Psoas muscle (tissue), 8 donors: ENCODE data around the gene ANKRD42. TPM values are rescaled to one million over a fixed set of nuclear protein-coding genes. Genes with fewer than 3 reads are reported as not detected.
"Not testable (repeated sequence)": the region's sequence is repeated elsewhere in the genome, so short reads cannot be mapped to it uniquely, and the experiment has no call there.

ENCODE experiments used
- ATAC-seq, 4 donors: fragments of 200-7000 bp; cut with Tn5 transposase; one replicate each; pipeline ENCODE4 v1.9.1; 2020; ENCODE audit warnings: moderate library complexity in 3 of 4, mild to moderate bottlenecking in 2 of 4
- DNase-seq, 2 donors: peaks; one replicate each; pipeline ENCODE4 v3.0.0-alpha.2; 2020
- H3K27ac ChIP-seq: fragments of 200-600 bp; one replicate; pipeline ENCODE4 v1.8.0; 2022
- H3K27me3 ChIP-seq, 3 donors: fragments of 200-600 bp in 1 of 3; one replicate each; pipeline versions ENCODE4 v1.6.1 to v1.8.0; 2013 to 2022; ENCODE audit warnings: low read length in 2 of 3, mild to moderate bottlenecking in 2 of 3, moderate library complexity in 1 of 3; ENCODE audit not compliant: insufficient read depth in 3 of 3
- H3K36me3 ChIP-seq, 2 donors: fragments of 200-600 bp in 1 of 2; one replicate each; pipeline versions ENCODE4 v1.6.1 to v1.8.0; 2013 to 2022; ENCODE audit warnings: low read depth in 1 of 2, mild to moderate bottlenecking in 1 of 2, moderate library complexity in 1 of 2; ENCODE audit not compliant: insufficient read depth in 1 of 2
- H3K4me1 ChIP-seq: fragments of 200-600 bp; one replicate; pipeline ENCODE4 v1.8.0; 2022
- H3K4me3 ChIP-seq: fragments of 200-600 bp; one replicate; pipeline ENCODE4 v1.8.0; 2022; ENCODE audit warnings: mild to moderate bottlenecking
- H3K9me3 ChIP-seq: fragments of 200-600 bp; one replicate; pipeline ENCODE4 v1.8.0; 2022
- WGBS, 3 donors: extraction: QIAGEN DNeasy Blood & Tissue Kit; methylation state at CpG; one replicate each; pipeline versions ENCODE4 v1.1.6 to v1.1.7; 2013; 5-methylcytosine and 5-hydroxymethylcytosine counted together
- intact Hi-C, 2 donors: fragments of 100-400 bp; cut with DNase I; formaldehyde crosslinking; loops; one replicate each; pipeline versions ENCODE4 v1.11.0 to v1.14.2; 2022
- polyA plus RNA-seq, 3 donors: library from polyadenylated mRNA; stranded (reverse); fragments of 200-250 nt; gene quantifications; one replicate each; pipeline ENCODE4 v1.2.3, GENCODE V29; 2013
- total RNA-seq, 4 donors: library from RNA; stranded (reverse); fragmentation: NEBNext Ultra II Directional in 2 of 4; extraction: Animal tissue kit (Norgen Biotek cat#: 25700) in 2 of 4; gene quantifications; one replicate each; pipeline versions ENCODE4 v1.2.1 to v1.2.4, GENCODE V29; 2021 to 2023
- TF ChIP-seq, protein P1 (sequence below): fragments of 200-600 bp; IDR thresholded peaks from one replicate; pipeline ENCODE4 v1.8.0; 2022; ENCODE audit warnings: antibody characterized with exemption
- donor health status: healthy with polysubstance abuse.
- donor health status: DM: no; HTN: no; CAD: no; lungs with moderate emphysema.
- donor health status: Bipolar disorder and iron deficiency.
- donor health status: healthy.
- donor health status: DM: yes; HTN: yes; CAD: no.
- donor health status: DM: no; HTN: no; CAD: no.
- donor health status: DM: no; HTN: no; CAD: no.
- donor health status: DM: yes; HTN: yes; CAD: no.

Gene ANKRD42
- total and polyA plus RNA-seq, 7 donors = 1.6 to 9.1 (median 3.7) TPM

DNA sequence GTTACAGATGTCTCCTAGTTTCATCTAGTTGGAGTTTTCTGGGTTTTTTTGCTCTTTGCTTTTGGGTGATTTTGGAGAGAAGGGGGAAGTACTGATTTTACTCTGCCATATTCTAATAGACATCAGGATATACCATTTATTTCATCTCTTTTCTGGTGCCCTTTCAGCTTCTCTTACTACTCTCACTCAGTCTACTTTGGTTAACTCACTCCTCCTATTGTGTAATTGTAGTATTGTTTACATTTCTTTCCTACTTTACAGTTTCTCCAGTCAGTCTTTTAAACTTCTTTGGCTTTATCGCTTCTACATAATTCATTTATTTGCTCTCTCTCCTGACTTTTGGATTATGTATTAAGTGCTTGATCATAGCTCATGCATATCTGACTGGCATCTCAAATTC is 6.5 kb downstream of the ANKRD42 start:
- 100% methylated on average over 1 of the region's 1 CpG for WGBS, 3 donors
- no peak for ATAC-seq
- no peak for DNase-seq
- TF ChIP-seq, protein P1, sequence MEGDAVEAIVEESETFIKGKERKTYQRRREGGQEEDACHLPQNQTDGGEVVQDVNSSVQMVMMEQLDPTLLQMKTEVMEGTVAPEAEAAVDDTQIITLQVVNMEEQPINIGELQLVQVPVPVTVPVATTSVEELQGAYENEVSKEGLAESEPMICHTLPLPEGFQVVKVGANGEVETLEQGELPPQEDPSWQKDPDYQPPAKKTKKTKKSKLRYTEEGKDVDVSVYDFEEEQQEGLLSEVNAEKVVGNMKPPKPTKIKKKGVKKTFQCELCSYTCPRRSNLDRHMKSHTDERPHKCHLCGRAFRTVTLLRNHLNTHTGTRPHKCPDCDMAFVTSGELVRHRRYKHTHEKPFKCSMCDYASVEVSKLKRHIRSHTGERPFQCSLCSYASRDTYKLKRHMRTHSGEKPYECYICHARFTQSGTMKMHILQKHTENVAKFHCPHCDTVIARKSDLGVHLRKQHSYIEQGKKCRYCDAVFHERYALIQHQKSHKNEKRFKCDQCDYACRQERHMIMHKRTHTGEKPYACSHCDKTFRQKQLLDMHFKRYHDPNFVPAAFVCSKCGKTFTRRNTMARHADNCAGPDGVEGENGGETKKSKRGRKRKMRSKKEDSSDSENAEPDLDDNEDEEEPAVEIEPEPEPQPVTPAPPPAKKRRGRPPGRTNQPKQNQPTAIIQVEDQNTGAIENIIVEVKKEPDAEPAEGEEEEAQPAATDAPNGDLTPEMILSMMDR = no peak
- no peak overlapping the region for H3K4me3 ChIP-seq
- no peaks in the 10 kb centered on the region for H3K27me3 ChIP-seq
- H3K27ac ChIP-seq = no peak overlapping the region
- intact Hi-C loops = no loop called here
- peaks cover 0 to 20% of the 10 kb centered on the region in 2 donors for H3K36me3 ChIP-seq
- no peaks in the 10 kb centered on the region for H3K9me3 ChIP-seq
- H3K4me1 ChIP-seq = peaks cover 6% of the 10 kb centered on the region

GRCh38 chr11:83205608-83206185 is 12.2 kb downstream of the ANKRD42 start:
- TF ChIP-seq, protein P1 = no peak
- WGBS, 3 donors = 91 to 96% (median 92%) methylated on average over 3 of the region's 3 CpGs
- Histone ChIP-seq H3K4me1 (no peaks in the 10 kb centered on the region), H3K9me3 (no peaks in the 10 kb centered on the region), H3K36me3 (peaks cover 0 to 20% of the 10 kb centered on the region in 2 donors), H3K4me3 (no peak overlapping the region), H3K27me3 (no peaks in the 10 kb centered on the region), H3K27ac (no peak overlapping the region)
- DNase-seq (no peak), ATAC-seq (no peak)
- intact Hi-C loops = no loop called here

DNA sequence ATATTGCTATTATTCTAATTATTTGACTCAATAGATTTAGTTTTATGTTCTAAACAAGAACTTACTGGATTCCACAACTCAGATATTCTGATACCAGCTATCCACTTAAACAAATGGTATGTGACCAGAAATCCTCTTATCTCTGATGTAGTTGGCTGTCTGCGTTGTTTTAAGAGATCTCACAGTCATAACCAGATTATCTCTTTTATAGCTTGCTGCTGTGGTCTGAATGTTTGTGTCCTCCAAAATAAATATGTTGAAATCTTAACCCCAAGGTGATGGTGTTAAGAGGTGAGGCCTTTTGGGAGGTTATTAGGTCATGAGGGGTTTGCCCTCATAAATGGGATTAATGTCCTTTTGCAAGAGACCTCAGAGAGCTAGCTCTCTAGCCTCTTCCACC is 12.7 kb downstream of the ANKRD42 start:
- intact Hi-C loops = no loop called here
- Histone ChIP-seq H3K4me1 (no peaks in the 10 kb centered on the region), H3K4me3 (no peak overlapping the region), H3K27me3 (no peaks in the 10 kb centered on the region), H3K9me3 (no peaks in the 10 kb centered on the region), H3K27ac (no peak overlapping the region), H3K36me3 (peaks cover 0 to 24% of the 10 kb centered on the region in 2 donors)
- 87 to 94% (median 90%) methylated on average over 1 of the region's 1 CpG for WGBS, 3 donors
- TF ChIP-seq, protein P1 = no peak
- DNase-seq = no peak
- ATAC-seq = no peak

DNA sequence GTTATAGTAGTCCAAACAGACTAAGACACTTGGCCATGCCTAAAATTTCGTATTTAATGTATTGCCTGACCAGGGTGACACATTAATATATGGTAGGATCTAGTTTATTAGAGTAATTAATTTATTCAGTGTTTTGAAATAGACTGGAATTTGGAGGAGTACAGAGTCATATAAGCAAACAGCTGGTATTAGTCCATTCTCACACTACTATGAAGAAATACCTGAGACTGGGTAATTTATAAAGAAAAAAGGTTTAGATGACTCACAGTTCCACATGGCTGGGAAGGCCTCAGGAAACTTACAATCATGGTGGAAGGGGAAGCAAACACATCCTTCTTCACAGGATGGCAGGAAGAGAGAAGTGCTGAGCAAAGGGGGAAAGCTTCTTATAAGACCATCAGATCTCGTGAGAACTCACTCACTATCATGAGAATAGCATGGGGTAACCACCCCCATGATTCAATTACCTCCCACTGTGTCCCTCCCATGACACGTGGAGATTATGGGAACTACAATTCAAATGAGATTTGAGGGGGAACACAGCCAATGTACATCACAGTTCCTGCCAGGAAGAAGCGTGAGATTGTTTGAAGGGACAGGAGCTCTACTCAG is 13.4 kb downstream of the ANKRD42 start:
- H3K4me1 ChIP-seq, H3K4me3 ChIP-seq, H3K9me3 ChIP-seq, H3K27me3 ChIP-seq, ATAC-seq, intact Hi-C loops, DNase-seq, H3K27ac ChIP-seq: not testable (repeated sequence)
- 47 to 67% (median 63%) methylated on average over 4 of the region's 4 CpGs for WGBS, 3 donors
- peaks cover 0 to 26% of the 10 kb centered on the region in 2 donors for H3K36me3 ChIP-seq

DNA sequence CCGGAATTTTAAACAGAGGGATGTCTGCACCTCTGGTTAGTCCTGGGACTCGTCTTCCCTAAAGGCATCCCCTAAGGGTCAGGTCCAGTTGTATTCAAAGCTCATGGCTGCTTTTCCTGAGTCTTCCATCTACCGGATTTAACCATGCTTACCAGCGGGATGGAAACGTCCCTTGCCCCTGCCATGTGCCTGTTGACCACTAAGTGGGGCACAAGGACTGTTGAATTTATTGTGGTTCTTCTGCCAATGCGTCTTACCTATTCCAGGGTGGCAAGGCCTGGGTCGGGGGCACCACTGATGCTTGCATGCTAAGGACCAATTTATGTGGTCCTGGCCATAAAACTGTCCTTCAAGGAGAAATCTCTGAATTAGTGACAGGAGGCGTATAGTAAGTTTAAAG is 25.6 kb downstream of the ANKRD42 start:
- Histone ChIP-seq H3K4me1 (no peaks in the 10 kb centered on the region), H3K9me3 (no peaks in the 10 kb centered on the region), H3K36me3 (no peaks in the 10 kb centered on the region), H3K27me3 (no peaks in the 10 kb centered on the region), H3K4me3 (no peak overlapping the region), H3K27ac (no peak overlapping the region)
- DNase-seq (no peak), ATAC-seq (no peak)
- 66 to 72% (median 71%) methylated on average over 8 of the region's 8 CpGs for WGBS, 3 donors
- intact Hi-C loops = no loop called here
- TF ChIP-seq, protein P1 = peak; percentile 9
